Gastroesophageal sphincter (tissue), 4 donors: Measurements from ENCODE around the gene KCNJ12. TPM values are rescaled to one million over a fixed set of nuclear protein-coding genes. Genes with fewer than 3 reads are reported as not detected.
"Not testable (repeated sequence)": the region's sequence is repeated elsewhere in the genome, so short reads cannot be mapped to it uniquely, and the experiment has no call there.

Source experiments
- ATAC-seq: fragments of 150-250 bp; one replicate; pipeline ENCODE4 v1.9.1; 2016; ENCODE audit warnings: mild to moderate bottlenecking, moderate library complexity
- H3K27ac ChIP-seq, 4 donors: fragments of 200-600 bp; sonication (generic) in 3 of 4; 1 replicate in 3 of 4; 2 replicates in 1 of 4; pipeline ENCODE4 v1.5.1; 2016 to 2019
- H3K27me3 ChIP-seq: fragments of 200-600 bp; sonication (generic); one replicate; pipeline ENCODE4 v1.5.1; 2019
- H3K36me3 ChIP-seq, 2 donors: fragments of 200-600 bp; sonication (generic); one replicate each; pipeline ENCODE4 v1.5.1; 2019; ENCODE audit warnings: control low read depth in 1 of 2
- H3K4me1 ChIP-seq, 3 donors: fragments of 200-600 bp; sonication (generic); 1 replicate in 2 of 3; 2 replicates in 1 of 3; pipeline ENCODE4 v1.5.1; 2016 to 2019; ENCODE audit warnings: control low read depth in 2 of 3
- H3K4me3 ChIP-seq, 2 donors: fragments of 200-600 bp; sonication (generic); one replicate each; pipeline ENCODE4 v1.5.1; 2019; ENCODE audit warnings: mild to moderate bottlenecking in 1 of 2, moderate library complexity in 1 of 2
- H3K9me3 ChIP-seq, 3 donors: fragments of 200-600 bp; sonication (generic); one replicate each; pipeline ENCODE4 v1.5.1; 2017 to 2019; ENCODE audit warnings: control low read depth in 2 of 3
- EP300 ChIP-seq: sonication (generic); formaldehyde crosslinking; IDR thresholded peaks from one replicate; pipeline ENCODE4 v1.6.1; 2017; ENCODE audit warnings: antibody characterized with exemption, mild to moderate bottlenecking
- POLR2A ChIP-seq, 2 donors: fragments of 450-650 bp; IDR thresholded peaks; one replicate each; pipeline ENCODE4 v1.6.1; 2017; ENCODE audit warnings: antibody characterized with exemption in 2 of 2, mild to moderate bottlenecking in 2 of 2, moderate library complexity in 1 of 2
- POLR2AphosphoS5 ChIP-seq: sonication (generic); formaldehyde crosslinking; IDR thresholded peaks from one replicate; pipeline ENCODE4 v1.6.1; 2017; ENCODE audit warnings: antibody characterized with exemption
- WGBS, 2 donors: methylation state at CpG; one replicate each; pipeline ENCODE4 v1.1.5; 2018; ENCODE audit warnings: low coverage in 1 of 2; 5-methylcytosine and 5-hydroxymethylcytosine counted together
- total RNA-seq, 4 donors: library from RNA; depleted of rRNA; stranded (reverse); fragments of >200 nt; gene quantifications; one replicate each; pipeline ENCODE4 v1.1.0, GENCODE V29; 2016
- TF ChIP-seq, protein P1 (sequence below), 4 experiments: fragments of 200-600 bp in 2 of 4; fragments of 450-650 bp in 2 of 4; sonication (generic) in 1 of 4; IDR thresholded peaks; one replicate each; pipeline ENCODE4 v1.5.1; 2017 to 2019; ENCODE audit warnings: antibody characterized with exemption in 4 of 4, mild to moderate bottlenecking in 2 of 4, moderate library complexity in 2 of 4

The KCNJ12 gene
- total RNA-seq, 4 donors from 2014 or later = 0.78 to 3.1 (median 1.9) TPM

- ATAC-seq = no peak
- H3K27me3 ChIP-seq = no peaks in the 10 kb centered on the region
- 44 to 53% methylated on average over 4 to 7 of the region's 7 CpGs for WGBS, 2 donors
- peaks cover 0 to 7% (median 0%) of the 10 kb centered on the region in 3 donors for H3K4me1 ChIP-seq
- H3K27ac ChIP-seq = no peak overlapping the region
- H3K36me3 ChIP-seq = no peaks in the 10 kb centered on the region
- TF ChIP-seq, protein P1, sequence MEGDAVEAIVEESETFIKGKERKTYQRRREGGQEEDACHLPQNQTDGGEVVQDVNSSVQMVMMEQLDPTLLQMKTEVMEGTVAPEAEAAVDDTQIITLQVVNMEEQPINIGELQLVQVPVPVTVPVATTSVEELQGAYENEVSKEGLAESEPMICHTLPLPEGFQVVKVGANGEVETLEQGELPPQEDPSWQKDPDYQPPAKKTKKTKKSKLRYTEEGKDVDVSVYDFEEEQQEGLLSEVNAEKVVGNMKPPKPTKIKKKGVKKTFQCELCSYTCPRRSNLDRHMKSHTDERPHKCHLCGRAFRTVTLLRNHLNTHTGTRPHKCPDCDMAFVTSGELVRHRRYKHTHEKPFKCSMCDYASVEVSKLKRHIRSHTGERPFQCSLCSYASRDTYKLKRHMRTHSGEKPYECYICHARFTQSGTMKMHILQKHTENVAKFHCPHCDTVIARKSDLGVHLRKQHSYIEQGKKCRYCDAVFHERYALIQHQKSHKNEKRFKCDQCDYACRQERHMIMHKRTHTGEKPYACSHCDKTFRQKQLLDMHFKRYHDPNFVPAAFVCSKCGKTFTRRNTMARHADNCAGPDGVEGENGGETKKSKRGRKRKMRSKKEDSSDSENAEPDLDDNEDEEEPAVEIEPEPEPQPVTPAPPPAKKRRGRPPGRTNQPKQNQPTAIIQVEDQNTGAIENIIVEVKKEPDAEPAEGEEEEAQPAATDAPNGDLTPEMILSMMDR (IDR thresholded peaks at IDR 0.05) = no peak
- TF ChIP-seq POLR2A (IDR thresholded peaks at IDR 0.05) = no peak
- no peak overlapping the region for H3K4me3 ChIP-seq
- no peaks in the 10 kb centered on the region for H3K9me3 ChIP-seq
Observed at GRCh38 chr17:21339011-21339410, 37.1 kb upstream of the KCNJ12 start.

GRCh38 chr17:21339571-21339970 lies 36.6 kb upstream of the KCNJ12 start:
- not testable (repeated sequence) for H3K4me1 ChIP-seq, H3K27me3 ChIP-seq, H3K9me3 ChIP-seq, H3K27ac ChIP-seq, ATAC-seq, H3K4me3 ChIP-seq, H3K36me3 ChIP-seq
- 92 to 95% methylated on average over 6 to 8 of the region's 11 CpGs for WGBS, 2 donors

- not testable (repeated sequence) for H3K36me3 ChIP-seq, H3K9me3 ChIP-seq, H3K27ac ChIP-seq, H3K4me1 ChIP-seq, H3K27me3 ChIP-seq, H3K4me3 ChIP-seq, ATAC-seq
- WGBS, 2 donors = 84 to 87% methylated on average over 3 to 6 of the region's 6 CpGs
Observed at GRCh38 chr17:21340407-21340806, 35.8 kb upstream of the KCNJ12 start.

- H3K9me3 ChIP-seq, ATAC-seq, H3K36me3 ChIP-seq, H3K27ac ChIP-seq, H3K4me3 ChIP-seq, H3K27me3 ChIP-seq, H3K4me1 ChIP-seq: not testable (repeated sequence)
- WGBS, 2 donors = 100% methylated on average over 1 of the region's 4 CpGs; no CpG with 5 or more reads in 1 of the 2 donors
Observed at GRCh38 chr17:21341279-21341678, 34.9 kb upstream of the KCNJ12 start.

- not testable (repeated sequence) for H3K4me3 ChIP-seq, ATAC-seq, H3K27ac ChIP-seq, H3K4me1 ChIP-seq, H3K36me3 ChIP-seq, H3K27me3 ChIP-seq, H3K9me3 ChIP-seq
- WGBS, 2 donors = 100% methylated on average over 3 of the region's 8 CpGs; no CpG with 5 or more reads in 1 of the 2 donors
Observed at GRCh38 chr17:21341925-21342540, 34.1 kb upstream of the KCNJ12 start.

DNA sequence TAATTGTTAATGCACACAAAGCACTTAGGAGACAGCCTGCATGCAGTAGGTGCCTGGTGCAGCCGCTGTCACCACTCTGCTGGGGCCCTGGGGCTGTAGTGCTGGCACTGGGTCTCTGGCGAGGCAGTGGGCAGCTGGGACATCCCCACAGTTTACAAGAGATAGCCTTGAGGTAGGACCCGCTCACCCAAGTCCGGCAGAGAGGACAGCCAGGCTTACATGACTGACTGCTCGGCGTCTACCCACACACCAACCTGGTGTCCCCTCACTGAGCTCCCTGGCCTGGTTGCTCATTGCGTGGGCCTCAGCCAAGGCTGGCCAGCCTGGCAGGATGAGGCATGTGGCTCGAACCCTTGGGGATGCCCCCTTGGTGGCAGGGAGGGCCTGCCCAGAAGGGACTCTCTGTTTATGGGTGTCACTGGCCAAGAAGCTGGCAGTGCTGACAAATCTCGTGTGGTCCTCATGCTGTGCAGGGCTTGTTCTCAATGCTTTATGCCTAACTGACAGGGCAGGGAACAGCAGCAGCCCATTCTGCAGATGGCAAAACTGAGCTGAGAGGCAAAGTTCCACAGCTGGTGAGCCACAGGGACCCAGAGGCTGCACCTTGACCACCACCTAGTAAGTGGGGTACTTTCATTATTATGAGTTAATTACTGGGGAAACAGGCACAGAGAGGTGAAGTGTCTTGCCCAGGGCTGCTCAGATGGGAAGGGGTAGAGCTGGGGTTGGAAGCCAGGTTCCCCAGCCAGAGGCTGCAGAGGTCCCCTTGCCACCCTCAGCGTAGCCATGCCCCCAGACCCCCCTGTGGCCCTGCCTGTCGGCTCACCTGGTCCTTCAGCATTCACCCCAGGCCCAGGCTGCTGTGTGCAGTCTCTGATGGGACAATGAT lies 32.9 kb upstream of the KCNJ12 start:
- not testable (repeated sequence) for H3K36me3 ChIP-seq, H3K27ac ChIP-seq, H3K4me1 ChIP-seq, H3K9me3 ChIP-seq, H3K4me3 ChIP-seq, H3K27me3 ChIP-seq
- WGBS, 2 donors = 20 to 79% methylated on average over 1 to 5 of the region's 11 CpGs
- peak; percentile 16 for ATAC-seq

- WGBS, 2 donors = 60% methylated on average over 2 of the region's 4 CpGs
- not testable (repeated sequence) for ATAC-seq, H3K4me3 ChIP-seq, H3K9me3 ChIP-seq, H3K36me3 ChIP-seq, H3K27me3 ChIP-seq, H3K4me1 ChIP-seq, H3K27ac ChIP-seq
Observed at GRCh38 chr17:21344801-21345200, 31.4 kb upstream of the KCNJ12 start.

DNA sequence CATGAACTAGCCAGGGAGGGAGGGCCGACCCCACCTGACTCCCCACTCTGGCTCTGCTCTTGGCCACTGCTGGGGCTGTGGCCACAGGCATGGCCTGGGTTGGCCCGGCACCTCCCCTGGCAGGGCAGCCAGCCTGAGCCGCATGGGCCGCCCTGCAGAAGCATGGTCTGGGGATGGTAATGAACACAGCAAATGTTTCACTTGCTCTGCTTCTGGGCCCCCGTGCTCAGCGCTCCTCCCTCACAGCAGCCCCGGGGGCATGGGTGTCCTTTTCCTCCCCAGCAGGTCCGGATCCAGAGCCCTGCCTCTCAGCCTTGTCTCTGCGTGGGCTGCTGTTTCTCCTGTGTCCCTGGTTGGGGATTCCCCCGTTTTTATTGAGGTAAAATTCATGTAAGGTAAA lies 30.9 kb upstream of the KCNJ12 start:
- no peak overlapping the region for H3K4me3 ChIP-seq
- ATAC-seq = no peak
- H3K27me3 ChIP-seq = no peaks in the 10 kb centered on the region
- no peaks in the 10 kb centered on the region for H3K4me1 ChIP-seq
- H3K9me3 ChIP-seq = no peaks in the 10 kb centered on the region
- H3K27ac ChIP-seq = no peak overlapping the region
- no peaks in the 10 kb centered on the region for H3K36me3 ChIP-seq
- WGBS, 2 donors = 68 to 80% methylated on average over 6 to 8 of the region's 10 CpGs
- TF ChIP-seq POLR2A (IDR thresholded peaks at IDR 0.05) = no peak
- TF ChIP-seq POLR2AphosphoS5 = no peak
- TF ChIP-seq, protein P1 (IDR thresholded peaks at IDR 0.05) = no peak
- TF ChIP-seq EP300 = no peak

GRCh38 chr17:21346107-21346506 lies 30.1 kb upstream of the KCNJ12 start:
- H3K4me3 ChIP-seq, H3K27ac ChIP-seq, H3K27me3 ChIP-seq, H3K9me3 ChIP-seq, ATAC-seq, H3K36me3 ChIP-seq, H3K4me1 ChIP-seq: not testable (repeated sequence)
- no CpG with 5 or more reads among the region's 2 CpGs for WGBS, 2 donors

DNA sequence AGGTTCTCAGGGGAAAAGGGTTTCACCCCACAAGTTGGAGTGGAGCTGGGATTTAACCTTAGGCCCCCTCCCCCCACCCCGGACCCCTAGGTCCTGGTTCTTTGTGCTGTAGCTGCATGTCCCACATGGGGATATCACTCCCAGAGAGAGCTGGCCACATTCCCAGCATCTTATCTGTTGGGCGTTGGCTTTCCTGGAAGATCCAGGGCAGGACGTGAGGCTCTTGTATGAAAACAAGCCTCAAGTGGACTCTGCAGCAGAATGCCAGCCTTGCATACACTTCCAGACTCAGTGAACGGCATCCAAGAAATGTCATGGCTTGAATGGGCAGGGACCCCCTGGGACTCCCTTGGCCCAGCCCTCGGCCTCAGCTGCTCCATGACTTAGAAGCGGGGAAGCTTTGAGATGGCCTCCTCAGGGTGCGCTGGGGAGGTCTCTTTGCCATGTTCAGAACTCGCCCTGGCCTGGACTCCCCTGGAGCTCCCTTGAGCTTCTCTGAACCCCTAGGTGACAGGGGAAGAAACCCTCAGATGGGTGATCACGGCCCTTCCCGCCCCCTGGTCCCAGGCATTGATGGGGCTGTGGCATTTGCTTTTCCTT lies 29.4 kb upstream of the KCNJ12 start:
- WGBS, 2 donors = no CpG with 5 or more reads among the region's 10 CpGs
- ATAC-seq, H3K27ac ChIP-seq, H3K4me1 ChIP-seq, H3K9me3 ChIP-seq, H3K36me3 ChIP-seq, H3K4me3 ChIP-seq, H3K27me3 ChIP-seq: not testable (repeated sequence)

DNA sequence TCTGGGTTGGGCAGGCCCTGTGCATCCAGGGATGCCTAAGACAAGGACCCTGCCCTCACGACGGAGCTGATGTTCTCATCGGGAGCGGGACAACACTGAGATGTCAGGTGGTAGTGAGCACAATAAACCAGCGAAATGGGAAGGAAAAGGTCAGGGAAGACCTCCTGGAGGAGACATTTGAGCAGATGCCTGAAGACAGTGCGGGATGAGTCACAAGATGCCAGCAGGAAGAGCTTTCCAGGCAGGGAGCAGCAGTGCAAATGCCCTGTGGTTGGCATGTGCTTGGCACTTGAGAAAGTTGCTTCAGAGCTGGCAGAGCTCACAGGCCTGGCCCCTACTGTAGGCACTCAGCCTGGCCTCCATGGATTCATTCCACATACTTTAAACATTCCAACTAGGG lies 28.5 kb upstream of the KCNJ12 start:
- not testable (repeated sequence) for H3K27ac ChIP-seq, H3K9me3 ChIP-seq, H3K27me3 ChIP-seq, H3K4me3 ChIP-seq, H3K36me3 ChIP-seq, ATAC-seq, H3K4me1 ChIP-seq
- WGBS, 2 donors = no CpG with 5 or more reads among the region's 6 CpGs
